ENCODE measurements around the gene SLC25A42. TPM values are rescaled to one million over a fixed set of nuclear protein-coding genes. Genes with fewer than 3 reads are reported as not detected.

The SLC25A42 gene
- total RNA-seq, 2 experiments from 2014 or later, result 12.2 to 12.4 TPM

DNA sequence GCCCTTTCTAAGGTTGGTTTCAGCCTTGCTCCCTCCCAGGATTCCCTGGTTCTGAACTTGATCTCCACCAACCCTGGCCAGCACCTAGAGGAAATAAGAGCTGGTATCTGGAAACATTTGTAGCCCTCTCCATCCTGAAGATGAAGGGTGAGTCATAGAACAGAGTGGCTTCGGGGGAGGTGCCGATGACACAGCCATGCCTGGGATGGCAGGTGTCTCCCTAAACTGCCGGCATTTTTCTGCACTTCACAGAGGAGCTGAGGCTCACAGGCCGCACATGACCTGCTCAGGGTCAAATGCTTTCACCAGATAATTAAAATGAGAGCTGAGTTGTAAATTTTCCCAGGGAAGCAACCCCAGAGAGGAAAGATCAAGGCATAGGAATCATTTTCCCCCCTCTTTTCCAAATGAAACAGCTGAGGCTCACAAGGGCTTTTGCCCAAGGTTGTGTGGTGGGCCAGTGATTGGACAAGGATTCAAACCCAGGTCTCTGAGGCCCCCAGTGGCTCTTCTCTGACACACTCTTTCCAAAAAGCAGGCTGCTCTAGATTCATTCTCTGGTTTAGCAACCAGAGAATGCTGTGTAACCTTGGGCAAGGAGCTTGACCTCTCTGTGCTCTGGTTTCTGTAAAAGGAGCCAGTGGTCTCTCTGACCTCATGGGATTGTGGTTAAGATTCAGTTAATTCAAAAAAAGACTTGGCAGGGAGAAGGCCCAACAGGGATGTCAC lies 1.2 kb upstream of the SLC25A42 start:
- Mint-ChIP-seq H3K4me1 (ENCODE audit: low read depth) (peaks cover 29% of the 10 kb centered on the region), H3K27ac (peak overlapping the region; percentile 72), H3K9me3 (no peaks in the 10 kb centered on the region), H3K27me3 (no peaks in the 10 kb centered on the region), H3K4me3 (peak overlapping the region; percentile 79), H3K36me3 (peaks cover 7% of the 10 kb centered on the region)
- peak; percentile 44 for DNase-seq
- ChIA-PET POLR2A (interaction anchor here (0.9 to 2.1 kb wide), 3 partner anchors 27 to 230 kb away, joined by 3 to 5 read pairs (median 4); partner anchors contain the start of genes COPE and DDX49), CTCF (interaction anchor here (1.2 to 4.5 kb wide), 4 partner anchors 10 to 143 kb away, joined by 3 to 26 read pairs (median 4); partner anchors contain the start of genes COPE and DDX49)
- intact Hi-C loops (cut with micrococcal nuclease), result loop anchor here (1.0 to 5.0 kb wide), 5 partner anchors 76 to 426 kb away; partner anchors contain the start of genes BORCS8, COPE, DDX49 and RFXANK

DNA sequence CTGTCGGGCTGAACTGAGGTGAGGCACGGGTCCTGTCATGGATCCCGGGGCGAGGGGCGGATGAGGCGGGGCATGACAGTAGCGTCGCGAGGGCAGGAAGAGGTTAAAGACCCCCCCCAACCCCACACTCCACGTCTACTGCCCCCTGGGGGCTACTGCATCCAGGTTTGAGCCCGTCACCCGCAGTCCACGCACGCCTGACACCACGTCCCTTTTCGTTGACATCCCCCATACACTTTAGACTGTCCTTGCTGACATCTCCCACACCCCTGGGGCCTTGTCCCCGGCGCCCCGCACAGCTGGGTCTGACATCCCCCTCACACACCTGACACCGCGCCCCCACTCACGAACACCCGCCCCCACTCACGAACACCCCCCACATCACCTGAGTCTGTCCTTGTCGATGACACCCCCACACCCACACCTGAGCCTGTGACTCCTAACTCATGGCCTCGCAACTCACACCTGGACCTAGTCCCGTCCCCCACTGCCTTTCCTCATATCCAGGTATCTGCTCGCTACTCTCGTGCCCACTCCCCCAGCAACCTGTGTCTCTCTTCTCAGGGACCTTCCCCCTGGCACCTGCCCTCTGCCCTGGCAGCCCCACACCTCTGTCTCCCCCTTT lies 416 bp downstream of the SLC25A42 start:
- H3K9me3 Mint-ChIP-seq, result no peaks in the 10 kb centered on the region
- intact Hi-C loops (cut with micrococcal nuclease), result loop anchor here (1.0 to 5.0 kb wide), 2 partner anchors 30 to 128 kb away; partner anchors contain the start of genes BORCS8 and RFXANK
- peaks cover 34% of the 10 kb centered on the region for H3K4me1 Mint-ChIP-seq (ENCODE audit: low read depth)
- no peak for DNase-seq
- H3K36me3 Mint-ChIP-seq, result peaks cover 2% of the 10 kb centered on the region
- no peaks in the 10 kb centered on the region for H3K27me3 Mint-ChIP-seq
- CTCF ChIA-PET, result interaction anchor here (0.6 to 4.5 kb wide), 3 partner anchors 11 to 538 kb away, joined by 3 to 26 read pairs (median 5); no protein-coding TSS in a partner anchor
- POLR2A ChIA-PET, result interaction anchor here (0.5 kb wide), 1 partner anchor 452 kb away, joined by 4 read pairs; the partner anchor contains the start of gene NDUFA13
- peak overlapping the region; percentile 54 for H3K27ac Mint-ChIP-seq
- peak overlapping the region; percentile 79 for H3K4me3 Mint-ChIP-seq

DNA sequence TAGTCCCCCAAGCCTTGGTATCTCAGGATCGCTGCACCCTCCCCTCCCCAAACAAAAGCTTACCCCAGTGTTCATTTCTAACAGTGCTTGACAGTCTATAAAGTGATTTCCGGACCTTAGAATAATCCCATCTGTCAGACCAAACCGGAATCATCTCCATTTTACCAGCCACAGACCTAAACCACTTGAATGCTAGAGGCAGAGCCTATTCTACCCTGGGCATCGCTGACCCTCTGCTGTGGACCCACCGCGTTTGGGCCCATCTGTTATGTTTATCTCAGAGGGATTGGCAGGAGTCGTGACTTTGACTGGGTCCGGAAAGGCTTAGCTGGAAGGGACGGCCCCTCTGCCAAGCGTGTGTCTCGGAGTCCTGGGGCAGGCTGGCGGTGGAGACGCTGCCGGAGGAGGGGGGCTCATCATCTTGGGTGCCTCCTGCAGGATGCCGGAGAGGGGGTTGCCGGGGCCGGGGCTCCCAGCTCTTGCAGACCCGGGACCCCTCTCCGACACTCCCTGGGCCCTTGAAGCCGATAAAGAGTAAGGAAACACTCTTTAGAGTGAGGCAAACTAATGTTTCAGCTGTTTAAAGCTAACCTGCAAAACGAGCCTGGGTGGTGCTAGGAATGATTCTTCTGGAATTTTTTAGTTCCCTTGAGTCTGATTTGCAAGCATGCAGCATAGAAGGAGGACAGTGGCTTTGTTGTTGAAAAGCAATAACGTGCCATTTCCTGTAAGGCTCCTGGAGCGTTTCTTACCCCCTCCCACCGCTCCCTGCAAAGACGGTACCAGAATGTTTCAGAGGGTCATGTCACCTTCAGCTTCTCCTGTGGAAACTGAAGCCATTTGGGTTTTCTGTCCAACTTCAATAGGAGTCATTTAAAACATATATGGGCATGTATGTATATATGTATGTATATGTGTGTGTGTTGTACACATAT lies 1.3 kb downstream of the SLC25A42 start:
- ChIA-PET CTCF (interaction anchor here (1.1 to 4.5 kb wide), 2 partner anchors 12 to 47 kb away, joined by 4 to 26 read pairs; no protein-coding TSS in a partner anchor), POLR2A (interaction anchor here (0.5 kb wide), 1 partner anchor 451 kb away, joined by 4 read pairs; the partner anchor contains the start of gene NDUFA13)
- Mint-ChIP-seq H3K4me3 (peak overlapping the region; percentile 79), H3K4me1 (ENCODE audit: low read depth) (peaks cover 38% of the 10 kb centered on the region), H3K9me3 (no peaks in the 10 kb centered on the region), H3K27me3 (no peaks in the 10 kb centered on the region), H3K27ac (peak overlapping the region; percentile 54), H3K36me3 (no peaks in the 10 kb centered on the region)
- peak; percentile 59 for DNase-seq
- intact Hi-C loops (cut with micrococcal nuclease), result loop anchor here (1.0 to 5.0 kb wide), 2 partner anchors 31 to 127 kb away; partner anchors contain the start of genes BORCS8 and RFXANK

DNA sequence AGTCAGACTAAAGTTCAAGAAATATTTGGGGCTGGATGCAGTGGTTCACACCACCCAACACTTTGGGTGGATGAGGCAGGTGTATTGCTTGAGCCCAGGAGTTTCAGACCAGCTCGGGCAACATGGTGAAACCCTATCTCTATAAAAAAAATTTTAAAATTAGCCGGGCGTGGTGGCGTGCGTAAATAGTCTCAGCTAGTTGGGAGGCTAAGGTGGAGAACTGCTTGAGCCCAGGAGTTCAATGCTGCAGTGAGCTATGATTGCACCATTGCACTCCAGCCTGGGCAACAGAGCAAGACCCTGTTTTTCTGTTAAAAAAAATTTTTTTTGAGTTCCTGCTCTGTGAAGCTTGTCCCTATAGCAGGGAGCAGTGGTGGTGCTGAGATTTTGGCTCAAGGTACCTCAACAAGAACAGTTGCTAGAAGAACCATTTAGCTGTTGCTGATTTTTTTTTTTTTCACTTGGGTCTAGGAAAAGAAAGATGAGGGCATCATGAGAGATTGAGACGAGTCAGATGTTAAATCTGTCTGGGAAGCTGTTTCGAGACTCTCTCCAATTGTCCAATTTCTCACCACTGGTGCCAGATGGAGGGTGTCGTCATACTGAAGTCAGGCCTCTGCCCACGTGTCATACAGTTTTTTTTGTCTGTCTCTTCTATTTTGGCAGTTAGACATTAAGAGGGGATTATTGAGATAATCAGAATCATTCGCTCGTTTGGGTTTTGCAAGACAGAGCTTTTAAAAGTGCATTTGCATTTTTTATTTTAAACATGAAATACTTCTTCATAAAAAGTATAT lies 3.7 kb downstream of the SLC25A42 start:
- H3K36me3 Mint-ChIP-seq, result no peaks in the 10 kb centered on the region
- DNase-seq, result no peak
- no peak overlapping the region for H3K27ac Mint-ChIP-seq
- CTCF ChIA-PET, result interaction anchor here (0.9 to 2.2 kb wide), 2 partner anchors 13 to 48 kb away, joined by 6 to 11 read pairs; no protein-coding TSS in a partner anchor
- H3K4me3 Mint-ChIP-seq, result no peak overlapping the region
- intact Hi-C loops (cut with micrococcal nuclease), result no loop called here
- POLR2A ChIA-PET, result no interaction called here
- no peaks in the 10 kb centered on the region for H3K9me3 Mint-ChIP-seq
- H3K4me1 Mint-ChIP-seq (ENCODE audit: low read depth), result peaks cover 35% of the 10 kb centered on the region
- no peaks in the 10 kb centered on the region for H3K27me3 Mint-ChIP-seq

DNA sequence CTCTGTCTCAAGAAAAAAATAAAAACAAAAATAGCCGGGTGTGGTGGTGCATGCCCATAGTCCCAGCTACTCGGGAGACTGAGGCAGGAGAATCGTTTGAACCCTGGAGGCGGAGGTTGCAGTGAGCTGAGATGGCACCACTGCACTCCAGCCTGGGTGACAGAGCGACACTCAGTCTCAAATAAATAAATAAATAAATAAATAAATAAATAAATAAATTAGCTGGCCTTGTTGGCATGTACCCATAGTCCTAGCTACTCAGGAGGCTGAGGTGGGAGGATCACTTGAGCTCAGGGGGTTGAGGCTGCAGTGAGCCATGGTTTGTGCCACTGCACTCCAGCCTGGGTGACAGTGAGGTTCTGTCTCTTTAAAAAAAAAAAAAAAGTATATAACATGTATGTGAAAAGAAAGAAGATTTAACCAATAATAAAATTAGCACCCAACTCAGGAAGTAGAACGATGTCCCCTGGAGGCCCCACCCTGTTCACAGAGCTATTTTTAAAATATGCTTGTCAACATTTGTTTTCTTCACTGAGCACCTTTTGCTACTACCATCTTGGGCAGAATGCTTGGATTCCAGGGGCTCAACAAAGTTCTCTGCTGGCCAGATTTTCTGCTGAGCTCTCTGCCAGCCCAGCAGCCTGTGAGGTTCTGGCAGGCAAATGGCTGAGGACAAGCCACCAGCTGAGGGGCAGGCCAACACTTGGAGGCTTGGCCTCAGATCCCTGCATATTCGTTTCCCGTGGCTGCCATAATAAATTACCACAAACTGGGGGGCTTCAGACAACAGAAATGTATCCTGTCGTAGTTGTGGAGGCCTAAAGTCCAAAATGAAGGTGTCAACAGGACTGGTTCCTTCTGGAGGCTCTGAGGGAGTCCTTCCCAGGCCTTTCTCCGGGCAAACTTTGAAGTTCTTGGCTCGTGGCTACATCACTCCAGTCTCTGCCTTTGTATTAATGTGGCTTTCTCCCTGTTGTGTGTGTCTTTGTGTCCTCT lies 5.2 kb downstream of the SLC25A42 start:
- H3K4me3 Mint-ChIP-seq, result no peak overlapping the region
- peaks cover 33% of the 10 kb centered on the region for H3K4me1 Mint-ChIP-seq (ENCODE audit: low read depth)
- intact Hi-C loops (cut with micrococcal nuclease), result no loop called here
- DNase-seq, result no peak
- ChIA-PET CTCF (interaction anchor here (0.8 to 2.2 kb wide), 2 partner anchors 15 to 47 kb away, joined by 3 to 11 read pairs; no protein-coding TSS in a partner anchor), POLR2A (no interaction called here)
- no peaks in the 10 kb centered on the region for H3K9me3 Mint-ChIP-seq
- no peaks in the 10 kb centered on the region for H3K36me3 Mint-ChIP-seq
- no peak overlapping the region for H3K27ac Mint-ChIP-seq
- H3K27me3 Mint-ChIP-seq, result no peaks in the 10 kb centered on the region

DNA sequence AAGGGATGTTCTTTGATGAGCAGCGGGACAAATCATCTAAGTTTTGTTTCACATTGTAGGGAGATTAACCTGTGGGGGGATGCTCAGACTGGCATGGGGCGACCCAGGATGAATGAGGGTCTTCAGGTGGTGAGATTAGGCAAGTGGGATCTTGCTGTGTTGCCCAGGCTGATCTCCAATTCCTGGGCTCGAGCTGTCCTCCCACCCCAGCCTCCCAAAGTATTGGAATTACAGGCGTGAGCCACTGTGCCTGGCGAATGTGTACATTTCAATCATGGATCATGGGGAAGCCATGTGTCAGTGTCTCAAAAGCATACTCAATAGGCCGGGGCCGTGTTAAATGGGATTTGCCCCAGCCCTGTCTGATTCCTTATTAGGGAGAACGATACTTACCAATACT lies 8.1 kb downstream of the SLC25A42 start:
- ChIA-PET CTCF (no interaction called here), POLR2A (no interaction called here)
- H3K4me3 Mint-ChIP-seq, result no peak overlapping the region

DNA sequence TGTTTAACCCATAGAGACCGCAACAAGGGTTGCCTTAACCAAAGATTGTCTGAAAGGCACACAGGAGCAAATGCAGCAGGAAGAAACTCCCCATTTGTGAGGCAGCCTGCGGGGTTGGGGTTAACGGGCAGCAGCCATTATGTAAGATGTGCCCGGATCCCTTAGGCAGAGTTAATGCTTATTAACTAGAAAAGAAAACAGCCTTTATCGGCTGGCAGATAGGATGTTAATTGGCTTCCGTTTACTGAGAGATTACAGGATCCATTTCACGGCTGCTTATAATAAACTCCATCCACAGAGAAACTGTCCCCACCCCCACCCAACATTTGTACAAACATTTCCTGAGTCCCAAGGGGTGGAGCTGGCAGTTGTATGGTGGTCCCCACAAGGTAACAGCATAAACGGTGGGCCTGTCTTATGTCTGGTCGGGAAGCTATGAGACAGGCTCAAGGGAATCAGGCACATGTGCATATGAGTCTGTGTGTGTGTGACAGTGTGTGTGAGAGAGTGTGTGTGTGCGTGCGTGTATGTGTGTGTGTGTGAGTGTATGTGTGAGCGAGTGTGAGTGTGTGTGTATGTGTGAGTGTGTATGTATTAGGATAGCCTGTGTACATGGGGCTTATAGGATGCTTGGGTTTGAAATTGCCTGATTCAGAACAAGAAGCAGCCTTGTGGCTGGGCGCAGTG lies 10.5 kb downstream of the SLC25A42 start:
- peaks cover 8% of the 10 kb centered on the region for H3K4me1 Mint-ChIP-seq (ENCODE audit: low read depth)
- no peak for DNase-seq
- H3K4me3 Mint-ChIP-seq, result no peak overlapping the region
- intact Hi-C loops (cut with micrococcal nuclease), result no loop called here
- ChIA-PET POLR2A (no interaction called here), CTCF (no interaction called here)
- no peaks in the 10 kb centered on the region for H3K9me3 Mint-ChIP-seq
- no peaks in the 10 kb centered on the region for H3K27me3 Mint-ChIP-seq
- peaks cover 4% of the 10 kb centered on the region for H3K36me3 Mint-ChIP-seq
- H3K27ac Mint-ChIP-seq, result no peak overlapping the region

More for the DNA sequence above, 8.1 kb downstream of the SLC25A42 start:
- Mint-ChIP-seq H3K9me3 (no peaks in the 10 kb centered on the region), H3K27ac (no peak overlapping the region), H3K36me3 (no peaks in the 10 kb centered on the region), H3K27me3 (no peaks in the 10 kb centered on the region), H3K4me1 (ENCODE audit: low read depth) (peaks cover 19% of the 10 kb centered on the region)
- intact Hi-C loops (cut with micrococcal nuclease), result no loop called here
- DNase-seq, result no peak

DNA sequence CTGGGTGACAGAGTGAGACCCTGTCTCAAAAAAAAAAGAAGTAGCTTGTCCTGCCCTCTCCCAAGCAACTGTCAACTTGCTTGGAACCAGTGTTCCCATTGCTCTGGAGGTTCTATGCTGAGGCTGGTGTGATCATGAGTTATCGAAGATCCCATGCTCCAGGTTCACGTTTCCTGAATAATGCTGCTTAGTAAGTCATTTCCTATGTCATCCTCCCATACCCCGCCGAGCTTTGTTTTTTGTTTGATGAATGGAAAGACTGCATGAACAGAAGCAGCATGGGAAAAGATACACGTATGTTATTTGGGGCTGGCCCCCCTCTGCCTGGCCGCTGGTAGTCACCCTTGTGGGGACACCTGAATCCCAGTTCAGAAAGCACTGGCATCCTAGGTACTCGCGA lies 11.3 kb downstream of the SLC25A42 start:
- Mint-ChIP-seq H3K27me3 (no peaks in the 10 kb centered on the region), H3K4me1 (ENCODE audit: low read depth) (peaks cover 6% of the 10 kb centered on the region), H3K36me3 (peaks cover 4% of the 10 kb centered on the region), H3K27ac (no peak overlapping the region), H3K4me3 (no peak overlapping the region), H3K9me3 (no peaks in the 10 kb centered on the region)
- intact Hi-C loops (cut with micrococcal nuclease), result no loop called here
- ChIA-PET CTCF (no interaction called here), POLR2A (no interaction called here)
- no peak for DNase-seq

DNA sequence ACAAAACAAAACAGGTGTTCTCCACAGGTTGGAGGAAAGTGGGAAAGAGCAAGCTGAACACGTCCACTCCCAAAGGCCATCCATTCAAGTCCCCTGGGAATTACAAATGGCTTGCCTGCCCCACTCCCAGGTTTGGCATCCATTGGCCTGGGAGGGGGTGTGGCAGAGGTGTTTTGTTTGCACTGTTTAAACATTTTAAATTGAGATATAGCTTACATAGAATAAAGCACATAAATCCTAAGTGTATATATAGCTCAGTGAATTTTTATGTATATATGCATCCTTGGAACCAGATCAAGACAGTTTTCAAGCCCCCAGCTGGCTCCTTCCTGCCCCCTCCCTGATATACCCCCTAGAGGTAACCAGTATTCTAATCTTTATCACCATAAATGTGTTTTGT lies 12.7 kb downstream of the SLC25A42 start:
- Mint-ChIP-seq H3K4me1 (ENCODE audit: low read depth) (peaks cover 6% of the 10 kb centered on the region), H3K4me3 (no peak overlapping the region), H3K27me3 (no peaks in the 10 kb centered on the region), H3K27ac (no peak overlapping the region), H3K9me3 (no peaks in the 10 kb centered on the region), H3K36me3 (peaks cover 4% of the 10 kb centered on the region)
- DNase-seq, result no peak
- POLR2A ChIA-PET, result no interaction called here
- intact Hi-C loops (cut with micrococcal nuclease), result no loop called here
- CTCF ChIA-PET, result no interaction called here

DNA sequence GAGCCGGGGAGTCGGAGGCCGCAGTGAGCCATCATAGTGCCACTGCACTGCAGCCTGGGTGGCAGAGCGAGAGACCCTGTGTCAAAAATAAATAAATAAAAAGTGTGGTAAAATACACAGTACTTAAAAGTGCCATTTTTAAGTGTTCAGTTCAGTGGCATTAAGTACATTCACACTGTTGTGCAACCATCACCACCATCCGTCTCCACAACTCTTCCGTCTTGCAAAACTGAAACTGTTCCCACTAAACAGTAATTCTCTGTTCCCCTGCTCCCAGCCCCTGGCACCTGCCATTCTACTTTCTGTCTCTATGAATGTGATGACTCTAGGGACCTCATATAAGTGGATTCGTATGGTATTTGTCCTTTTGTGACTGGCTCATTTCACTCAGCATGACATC lies 13.3 kb downstream of the SLC25A42 start:
- intact Hi-C loops (cut with micrococcal nuclease), result no loop called here
- CTCF ChIA-PET, result no interaction called here
- Mint-ChIP-seq H3K27me3 (no peaks in the 10 kb centered on the region), H3K4me1 (ENCODE audit: low read depth) (peaks cover 6% of the 10 kb centered on the region), H3K4me3 (no peak overlapping the region), H3K9me3 (no peaks in the 10 kb centered on the region), H3K36me3 (peaks cover 4% of the 10 kb centered on the region), H3K27ac (no peak overlapping the region)
- POLR2A ChIA-PET, result no interaction called here
- DNase-seq, result no peak
